ENCODE results near the gene DLGAP3.
A peak's percentile ranks its signal among the peaks of the same experiment; 100 is the strongest.

The DLGAP3 gene

GRCh38 chr1:34928066-34928696 lies 1.3 kb downstream of the DLGAP3 start:
- no peak for DNase-seq

GRCh38 chr1:34927316-34927715 lies 2.1 kb downstream of the DLGAP3 start:
- no peak for DNase-seq

GRCh38 chr1:34926894-34927293 lies 2.6 kb downstream of the DLGAP3 start:
- DNase-seq: no peak

- no peak for DNase-seq
Measured at GRCh38 chr1:34926156-34926555, 3.3 kb downstream of the DLGAP3 start.

GRCh38 chr1:34925730-34926129 lies 3.7 kb downstream of the DLGAP3 start:
- DNase-seq: no peak

- peak in 2 of 5 donors; percentile 35 to 46 for DNase-seq
Measured at GRCh38 chr1:34924759-34925555, 4.5 kb downstream of the DLGAP3 start.

GRCh38 chr1:34923490-34923889 lies 6.0 kb downstream of the DLGAP3 start:
- DNase-seq: no peak

- no peak for DNase-seq
Measured at GRCh38 chr1:34918977-34919561, 10.4 kb downstream of the DLGAP3 start.

GRCh38 chr1:34918386-34918976 lies 11.0 kb downstream of the DLGAP3 start:
- DNase-seq: no peak

- no peak for DNase-seq
Measured at GRCh38 chr1:34917017-34917416, 12.4 kb downstream of the DLGAP3 start.

- no peak for DNase-seq
Measured at GRCh38 chr1:34916104-34916503, 13.3 kb downstream of the DLGAP3 start.

- no peak for DNase-seq
Measured at GRCh38 chr1:34915521-34915920, 13.9 kb downstream of the DLGAP3 start.

GRCh38 chr1:34914958-34915357 lies 14.5 kb downstream of the DLGAP3 start:
- DNase-seq: no peak

- no peak for DNase-seq
Measured at GRCh38 chr1:34911465-34911864, 18.0 kb downstream of the DLGAP3 start.

- no peak for DNase-seq
Measured at GRCh38 chr1:34910425-34910824, 19.0 kb downstream of the DLGAP3 start.

- DNase-seq: no peak
Measured at GRCh38 chr1:34908369-34908768, 21.1 kb downstream of the DLGAP3 start.

- DNase-seq: no peak
Measured at GRCh38 chr1:34907487-34908090, 21.9 kb downstream of the DLGAP3 start.

- no peak for DNase-seq
Measured at GRCh38 chr1:34906756-34907155, 22.7 kb downstream of the DLGAP3 start.

- no peak for DNase-seq
Measured at GRCh38 chr1:34906222-34906621, 23.2 kb downstream of the DLGAP3 start.

GRCh38 chr1:34905098-34905459 lies 24.4 kb downstream of the DLGAP3 start:
- DNase-seq: no peak

- no peak for DNase-seq
Measured at GRCh38 chr1:34904236-34905097, 25.0 kb downstream of the DLGAP3 start.

GRCh38 chr1:34901919-34902318 lies 27.5 kb downstream of the DLGAP3 start:
- DNase-seq: no peak
